HepG2 (cell line): Measurements from ENCODE around the gene VWC2L. TPM values are rescaled to one million over a fixed set of nuclear protein-coding genes. Genes with fewer than 3 reads are reported as not detected.

Experiments used
- ATAC-seq: fragments of 200-7000 bp; cut with Tn5 transposase; 3 replicates; pipeline ENCODE4 v1.9.1; 2020; ENCODE audit warnings: mild to moderate bottlenecking, moderate library complexity
- BruUV-seq: library from RNA; stranded (reverse); fragments of 400-500 nt; replicated peaks from 2 replicates; lab custom pipeline; 2021; lab: Mats Ljungman, UMichigan
- CTCF ChIA-PET: fragments of 300-600 bp; formaldehyde crosslinking; extraction: SDS; loops from one replicate; lab custom pipeline; 2021; ENCODE audit warnings: low total read pairs, inconsistent platforms, low intra/inter-chr PET ratio; lab: Yijun Ruan, JAX
- POLR2A ChIA-PET: fragments of 350-600 bp; sonication (Branson Sonifier 250); formaldehyde crosslinking; loops from one replicate; lab custom pipeline; 2020; ENCODE audit warnings: antibody characterized with exemption, inconsistent platforms; lab: Yijun Ruan, JAX
- DNase-seq: peaks from one replicate; pipeline ENCODE4 v3.0.0-alpha.2; 2015; ENCODE audit warnings: low spot score
- FAIRE-seq: peaks from 3 replicates; lab custom pipeline; 2011; peaks lifted over from hg19 to GRCh38; lab: Jason Lieb, UNC
- H2AFZ ChIP-seq: one replicate; pipeline ENCODE4 v1.6.1; 2011; ENCODE audit warnings: low read length, inconsistent platforms
- H3K27ac ChIP-seq: fragments of 300-600 bp; 3 replicates; pipeline ENCODE4 v1.8.0; 2011; ENCODE audit warnings: mixed run types, mild to moderate bottlenecking, mixed read lengths, low read length, inconsistent platforms; ENCODE audit not compliant: insufficient read depth; ENCODE audit errors: extremely low read length
- H3K27me3 ChIP-seq, 2 experiments: fragments of 200-600 bp in 1 of 2; 2 replicates in 1 of 2; 3 replicates in 1 of 2; pipeline versions ENCODE4 v1.6.0 to v1.8.0; 2011; ENCODE audit warnings: low read length in 2 of 2, mild to moderate bottlenecking in 2 of 2, moderate library complexity in 2 of 2, inconsistent platforms in 1 of 2; ENCODE audit not compliant: insufficient read depth in 2 of 2, control insufficient read depth in 1 of 2
- H3K36me3 ChIP-seq, 2 experiments: fragments of 200-600 bp in 1 of 2; replicated peaks in 1 of 2; 2 replicates in 1 of 2; 3 replicates in 1 of 2; pipeline versions ENCODE4 v1.5.1 to v1.8.0; 2011; ENCODE audit warnings: low read length in 2 of 2, inconsistent platforms in 1 of 2; ENCODE audit not compliant: insufficient read depth in 2 of 2, control insufficient read depth in 1 of 2
- H3K4me1 ChIP-seq: 2 replicates; pipeline ENCODE4 v1.5.1; 2012; ENCODE audit warnings: low read length, inconsistent platforms; ENCODE audit not compliant: insufficient read depth
- H3K4me2 ChIP-seq: 2 replicates; pipeline ENCODE4 v1.6.0; 2011; ENCODE audit warnings: low read depth, low read length, inconsistent platforms
- H3K4me3 ChIP-seq, 3 experiments: fragments of 200-600 bp in 1 of 3; sonication (generic), shearing (Covaris generic) in 1 of 3; replicated peaks in 1 of 3; 2 replicates each; pipeline ENCODE4 v1.5.1; 2011 to 2016; ENCODE audit warnings: low read length in 3 of 3, inconsistent platforms in 2 of 3, low read depth in 2 of 3, mild to moderate bottlenecking in 2 of 3, control low read depth in 1 of 3, mixed read lengths in 1 of 3; ENCODE audit not compliant: insufficient read depth in 1 of 3
- H3K79me2 ChIP-seq: one replicate; pipeline ENCODE4 v1.6.1; 2011; ENCODE audit warnings: low read length, inconsistent platforms; ENCODE audit not compliant: insufficient read depth
- H3K9ac ChIP-seq: 2 replicates; pipeline ENCODE4 v1.6.0; 2011; ENCODE audit warnings: mild to moderate bottlenecking, low read depth, low read length, inconsistent platforms; ENCODE audit not compliant: insufficient read depth
- H3K9me3 ChIP-seq: 2 replicates; pipeline ENCODE4 v1.5.1; 2012; ENCODE audit warnings: mild to moderate bottlenecking, low read length
- H4K20me1 ChIP-seq: 2 replicates; pipeline ENCODE4 v1.6.0; 2011; ENCODE audit warnings: inconsistent platforms, mild to moderate bottlenecking, low read length, moderate library complexity; ENCODE audit not compliant: insufficient read depth
- ADNP ChIP-seq: sonication (generic); formaldehyde crosslinking; IDR thresholded peaks from 2 replicates; pipeline ENCODE4 v1.4.0; 2020; ENCODE audit warnings: missing genetic modification reagents
- FOSL1 ChIP-seq: sonication (generic); formaldehyde crosslinking; IDR thresholded peaks from 2 replicates; pipeline ENCODE4 v1.9.0; 2021; ENCODE audit warnings: missing genetic modification reagents, borderline replicate concordance
- FOXA1 ChIP-seq, 2 experiments: fragments of 450-650 bp in 1 of 2; sonication (generic) in 1 of 2; formaldehyde crosslinking in 1 of 2; IDR thresholded peaks; 2 replicates each; pipeline versions ENCODE4 v1.4.0 to v1.6.1; 2016 to 2020; ENCODE audit warnings: missing genetic modification reagents in 1 of 2
- HCFC1 ChIP-seq: fragments of 150-350 bp; IDR thresholded peaks from 2 replicates; pipeline ENCODE4 v1.6.1; 2014; ENCODE audit warnings: low read depth, low read length
- KLF9 ChIP-seq: IDR thresholded peaks from 2 replicates; pipeline ENCODE4 v1.6.1; 2016; ENCODE audit warnings: low read depth
- MBD4 ChIP-seq: IDR thresholded peaks from 2 replicates; pipeline ENCODE4 v1.6.1; 2012; ENCODE audit warnings: low read length, inconsistent platforms, borderline replicate concordance
- PPARG ChIP-seq: conservative IDR thresholded peaks from 2 replicates; pipeline ENCODE4 v1.6.1; 2016; ENCODE audit warnings: missing biosample characterization, missing genetic modification reagents
- ZBTB1 ChIP-seq: sonication (generic); formaldehyde crosslinking; IDR thresholded peaks from 2 replicates; pipeline ENCODE4 v1.4.0; 2020; ENCODE audit warnings: missing genetic modification reagents, borderline replicate concordance
- ZFP90 ChIP-seq: sonication (generic); formaldehyde crosslinking; IDR thresholded peaks from 2 replicates; pipeline ENCODE4 v1.8.0; 2022; ENCODE audit warnings: missing genetic modification reagents, mild to moderate bottlenecking, inconsistent platforms, borderline replicate concordance
- ZMYM2 ChIP-seq: sonication (generic); formaldehyde crosslinking; IDR thresholded peaks from 2 replicates; pipeline ENCODE4 v1.8.0; 2022; ENCODE audit warnings: mild to moderate bottlenecking, missing genetic modification reagents
- ZNF12 ChIP-seq: sonication (generic); formaldehyde crosslinking; IDR thresholded peaks from 2 replicates; pipeline ENCODE4 v1.5.0; 2020; ENCODE audit warnings: missing genetic modification reagents
- ZNF143 ChIP-seq: sonication (generic); formaldehyde crosslinking; IDR thresholded peaks from 2 replicates; pipeline ENCODE4 v1.4.0; 2020; ENCODE audit warnings: missing genetic modification reagents
- ZNF549 ChIP-seq: sonication (generic); formaldehyde crosslinking; IDR thresholded peaks from 2 replicates; pipeline ENCODE4 v1.5.0; 2020; ENCODE audit warnings: missing genetic modification reagents
- ZNF761 ChIP-seq: sonication (generic); formaldehyde crosslinking; conservative IDR thresholded peaks from 2 replicates; pipeline ENCODE4 v1.4.0; 2020; ENCODE audit warnings: mild to moderate bottlenecking, missing genetic modification reagents
- ZNF777 ChIP-seq: sonication (generic); formaldehyde crosslinking; IDR thresholded peaks from 2 replicates; pipeline ENCODE4 v1.4.0; 2020; ENCODE audit warnings: missing genetic modification reagents
- ZNF839 ChIP-seq: sonication (generic); formaldehyde crosslinking; IDR thresholded peaks from 2 replicates; pipeline ENCODE4 v1.4.0; 2020; ENCODE audit warnings: missing genetic modification reagents, mild to moderate bottlenecking, borderline replicate concordance
- WGBS: methylation state at CpG from one replicate; pipeline ENCODE4 v1.1.6; 2017; ENCODE audit warnings: low lambda C conversion rate; 5-methylcytosine and 5-hydroxymethylcytosine counted together
- in situ Hi-C: cut with HindIII; loops from 2 replicates; pipeline ENCODE4 v1.10.0; 2017; ENCODE audit warnings: low pct_unique_long_range_greater_than_20kb; ENCODE audit not compliant: extremely low pct_ligation_motif_present
- intact Hi-C: fragments of 100-400 bp; cut with micrococcal nuclease; formaldehyde crosslinking; loops from one replicate; pipeline ENCODE4 v1.10.0; 2022; ENCODE audit not compliant: unreplicated experiment
- polyA plus RNA-seq, 8 experiments: library from polyadenylated mRNA; depleted of rRNA in 3 of 8; stranded (reverse) in 7 of 8; unstranded in 1 of 8; fragments of >200 nt; fragmentation: Illumina TruSeq in 4 of 8; extraction: Trizol in 4 of 8; gene quantifications; 2 replicates each; pipeline versions ENCODE4 v1.2.1 to v1.2.3, GENCODE V29; 2011 to 2016; ENCODE audit warnings: low read depth in 4 of 8, missing spikeins in 1 of 8, mixed read lengths in 1 of 8; ENCODE audit not compliant: insufficient read depth in 1 of 8
- total RNA-seq, 5 experiments: library from RNA; depleted of rRNA; stranded (reverse); fragments of >200 nt; fragmentation: Illumina TruSeq; extraction: Trizol; gene quantifications; 2 replicates each; pipeline ENCODE4 v1.2.3, GENCODE V29; 2016; ENCODE audit warnings: low read depth in 1 of 5
- TF ChIP-seq, protein P1 (sequence below): sonication (generic); formaldehyde crosslinking; IDR thresholded peaks from 2 replicates; pipeline ENCODE4 v1.5.0; 2020; ENCODE audit warnings: mild to moderate bottlenecking, missing genetic modification reagents, moderate library complexity

The VWC2L gene
- total and polyA plus RNA-seq, 2 of the 13 experiments (the other 11 are each of a cell fraction or from before 2014, with no cell fraction given), result not detected

DNA sequence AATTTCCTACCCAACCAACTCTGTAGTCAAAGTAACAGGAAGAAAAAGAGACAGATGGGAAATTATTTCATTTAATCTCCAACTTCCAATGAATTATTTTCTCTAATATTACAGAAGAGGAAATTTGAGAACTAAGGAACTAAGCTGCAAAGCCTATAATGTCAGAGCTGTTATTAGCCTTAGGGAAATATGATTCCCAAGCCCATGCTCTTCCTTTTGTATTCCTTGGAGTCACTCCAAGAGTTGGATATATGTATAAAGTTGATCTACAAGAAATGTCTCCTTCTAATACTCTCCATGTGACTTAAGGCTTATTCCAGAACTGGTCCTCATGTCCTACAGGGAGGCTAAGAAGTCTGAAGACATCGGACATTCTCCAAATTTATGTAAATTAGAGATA is 31.6 kb upstream of the VWC2L start:
- no peak overlapping the region for H3K9ac ChIP-seq
- H3K27ac ChIP-seq, result no peak overlapping the region
- H2AFZ ChIP-seq, result no peak overlapping the region
- CTCF ChIA-PET, result no interaction called here
- intact Hi-C loops, result no loop called here
- no peaks in the 10 kb centered on the region for H3K79me2 ChIP-seq
- BruUV-seq, result no TSS peak
- no peak for TF ChIP-seq PPARG (CRISPR knock-in tag)
- no peak for TF ChIP-seq ZNF549 (CRISPR knock-in tag)
- no peak for TF ChIP-seq FOSL1 (CRISPR knock-in tag)
- no peak for TF ChIP-seq ZMYM2 (CRISPR knock-in tag)
- TF ChIP-seq HCFC1, result no peak
- TF ChIP-seq KLF9, result no peak
- TF ChIP-seq ZFP90 (CRISPR knock-in tag), result no peak
- no peak for TF ChIP-seq ZNF839 (CRISPR knock-in tag)
- TF ChIP-seq ADNP (CRISPR knock-in tag), result no peak
- H3K4me3 ChIP-seq, result no peak overlapping the region
- FAIRE-seq (no peak), ATAC-seq (no peak), DNase-seq (no peak)
- H3K27me3 ChIP-seq, result no peaks in the 10 kb centered on the region
- H4K20me1 ChIP-seq, result no peaks in the 10 kb centered on the region
- POLR2A ChIA-PET, result no interaction called here
- H3K9me3 ChIP-seq, result no peaks in the 10 kb centered on the region
- H3K4me2 ChIP-seq, result no peak overlapping the region
- WGBS, result 0% methylated on average over 1 of the region's 1 CpG
- in situ Hi-C loops, result no loop called here
- no peaks in the 10 kb centered on the region for H3K36me3 ChIP-seq
- no peaks in the 10 kb centered on the region for H3K4me1 ChIP-seq

DNA sequence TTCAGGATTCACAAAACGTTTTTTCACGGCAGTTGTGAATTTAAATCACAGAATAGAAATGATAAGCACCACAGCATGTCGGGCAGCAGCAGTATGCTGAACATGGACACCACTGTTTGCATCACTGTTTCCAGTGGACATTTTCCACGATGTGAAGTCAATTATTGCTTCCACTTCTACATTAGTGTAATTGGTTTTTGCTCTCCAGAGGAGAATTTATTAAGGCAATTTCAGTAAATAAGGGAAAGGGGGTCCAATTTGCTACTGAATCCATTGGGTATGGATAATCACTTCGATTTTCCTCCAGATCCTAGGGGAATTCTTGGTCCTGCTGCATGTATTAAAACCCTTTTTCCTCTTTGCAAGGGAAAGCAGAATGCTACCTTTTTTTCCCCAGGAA is 30.2 kb upstream of the VWC2L start:
- Histone ChIP-seq H3K4me2 (no peak overlapping the region), H3K79me2 (no peaks in the 10 kb centered on the region), H3K27ac (no peak overlapping the region), H3K9me3 (no peaks in the 10 kb centered on the region), H3K36me3 (no peaks in the 10 kb centered on the region), H3K4me3 (no peak overlapping the region), H3K4me1 (no peaks in the 10 kb centered on the region), H3K27me3 (no peaks in the 10 kb centered on the region), H2AFZ (no peak overlapping the region), H3K9ac (no peak overlapping the region), H4K20me1 (no peaks in the 10 kb centered on the region)
- DNase-seq (no peak), ATAC-seq (no peak), FAIRE-seq (no peak)
- ChIA-PET CTCF (no interaction called here), POLR2A (no interaction called here)
- no peak for TF ChIP-seq ZBTB1 (CRISPR knock-in tag)
- TF ChIP-seq ZNF777 (CRISPR knock-in tag), result no peak
- TF ChIP-seq ZNF761 (CRISPR knock-in tag), result no peak
- TF ChIP-seq, protein P1, sequence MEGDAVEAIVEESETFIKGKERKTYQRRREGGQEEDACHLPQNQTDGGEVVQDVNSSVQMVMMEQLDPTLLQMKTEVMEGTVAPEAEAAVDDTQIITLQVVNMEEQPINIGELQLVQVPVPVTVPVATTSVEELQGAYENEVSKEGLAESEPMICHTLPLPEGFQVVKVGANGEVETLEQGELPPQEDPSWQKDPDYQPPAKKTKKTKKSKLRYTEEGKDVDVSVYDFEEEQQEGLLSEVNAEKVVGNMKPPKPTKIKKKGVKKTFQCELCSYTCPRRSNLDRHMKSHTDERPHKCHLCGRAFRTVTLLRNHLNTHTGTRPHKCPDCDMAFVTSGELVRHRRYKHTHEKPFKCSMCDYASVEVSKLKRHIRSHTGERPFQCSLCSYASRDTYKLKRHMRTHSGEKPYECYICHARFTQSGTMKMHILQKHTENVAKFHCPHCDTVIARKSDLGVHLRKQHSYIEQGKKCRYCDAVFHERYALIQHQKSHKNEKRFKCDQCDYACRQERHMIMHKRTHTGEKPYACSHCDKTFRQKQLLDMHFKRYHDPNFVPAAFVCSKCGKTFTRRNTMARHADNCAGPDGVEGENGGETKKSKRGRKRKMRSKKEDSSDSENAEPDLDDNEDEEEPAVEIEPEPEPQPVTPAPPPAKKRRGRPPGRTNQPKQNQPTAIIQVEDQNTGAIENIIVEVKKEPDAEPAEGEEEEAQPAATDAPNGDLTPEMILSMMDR (CRISPR knock-in tag), result no peak
- TF ChIP-seq MBD4, result no peak
- no peak for TF ChIP-seq ZNF12 (CRISPR knock-in tag)
- TF ChIP-seq FOXA1 (IDR thresholded peaks at IDR 0.05), result no peak
- TF ChIP-seq FOXA1 (CRISPR knock-in tag; IDR thresholded peaks at IDR 0.05), result no peak
- TF ChIP-seq ZNF143, result no peak
- in situ Hi-C loops (no loop called here), intact Hi-C loops (no loop called here)
- BruUV-seq, result no TSS peak
- WGBS, result 2% methylated on average over 5 of the region's 5 CpGs
